NCI-H146 treated with DMSO at 0.1 percent for 48 hours (cell line): ENCODE data around the gene INKA2.
"Not testable (repeated sequence)": the region's sequence is repeated elsewhere in the genome, so short reads cannot be mapped to it uniquely, and the experiment has no call there.

Source experiments
- DNase-seq: peaks from one replicate; lab custom pipeline; 2025; ENCODE audit not compliant: unreplicated experiment; lab: John Stamatoyannopoulos, UW

Gene INKA2

GRCh38 chr1:111751906-111752575, 12.8 kb upstream of the INKA2 start:
- DNase-seq: no peak

GRCh38 chr1:111750856-111751255, 11.7 kb upstream of the INKA2 start:
- DNase-seq: no peak

- DNase-seq: no peak
These were observed 10.4 kb upstream of the INKA2 start for GRCh38 chr1:111749628-111750027.

- DNase-seq: no peak
These were observed 8.8 kb upstream of the INKA2 start for GRCh38 chr1:111747947-111748346.

GRCh38 chr1:111747282-111747734, 8.1 kb upstream of the INKA2 start:
- DNase-seq: peak; percentile 4

- no peak for DNase-seq
These were observed 7.4 kb upstream of the INKA2 start for GRCh38 chr1:111746614-111746999.

GRCh38 chr1:111745675-111746613, 6.7 kb upstream of the INKA2 start:
- no peak for DNase-seq

GRCh38 chr1:111743679-111744101, 4.5 kb upstream of the INKA2 start:
- DNase-seq: no peak

- DNase-seq: no peak
These were observed 3.8 kb upstream of the INKA2 start for GRCh38 chr1:111742938-111743549.

GRCh38 chr1:111742292-111742691, 3.1 kb upstream of the INKA2 start:
- not testable (repeated sequence) for DNase-seq

- peak; percentile 65 for DNase-seq
These were observed 950 bp upstream of the INKA2 start for GRCh38 chr1:111739925-111740765.

GRCh38 chr1:111738436-111739193, 580 bp downstream of the INKA2 start:
- DNase-seq: peak; percentile 75

GRCh38 chr1:111738133-111738435, 1.1 kb downstream of the INKA2 start:
- DNase-seq: no peak

GRCh38 chr1:111737216-111738132, 1.7 kb downstream of the INKA2 start:
- no peak for DNase-seq

GRCh38 chr1:111736548-111737215, 2.5 kb downstream of the INKA2 start:
- no peak for DNase-seq

- no peak for DNase-seq
These were observed 3.2 kb downstream of the INKA2 start for GRCh38 chr1:111735858-111736544.

- DNase-seq: no peak
These were observed 3.9 kb downstream of the INKA2 start for GRCh38 chr1:111735321-111735720.

- no peak for DNase-seq
These were observed 4.3 kb downstream of the INKA2 start for GRCh38 chr1:111734856-111735255.
